ENCODE measurements around the gene HACL1. TPM values are rescaled to one million over a fixed set of nuclear protein-coding genes. Genes with fewer than 3 reads are reported as not detected.
"Not testable (repeated sequence)": the region's sequence is repeated elsewhere in the genome, so short reads cannot be mapped to it uniquely, and the experiment has no call there.

Gene HACL1
- total RNA-seq, 1 donor from 2014 or later, result 24.4 TPM

GRCh38 chr3:15612001-15612400 lies 10.6 kb upstream of the HACL1 start:
- no peak for DNase-seq (ENCODE audit: low spot score, unreplicated experiment)
- no peak for TF ChIP-seq CTCF (IDR thresholded peaks at IDR 0.05; ENCODE audit: unreplicated experiment)
- no peaks in the 10 kb centered on the region for H3K27me3 Mint-ChIP-seq
- peaks cover under 1% of the 10 kb centered on the region for H3K9me3 Mint-ChIP-seq (ENCODE audit: low read depth)
- peaks cover 21% of the 10 kb centered on the region for H3K4me1 Mint-ChIP-seq (ENCODE audit: low read depth)
- H3K4me3 Mint-ChIP-seq (ENCODE audit: low read depth), result no peak overlapping the region
- H3K36me3 Mint-ChIP-seq (ENCODE audit: insufficient read depth), result peaks cover 4% of the 10 kb centered on the region
- peak overlapping the region; percentile 26 for H3K27ac Mint-ChIP-seq

GRCh38 chr3:15611018-15611417 lies 9.6 kb upstream of the HACL1 start:
- peaks cover 31% of the 10 kb centered on the region for H3K4me1 Mint-ChIP-seq (ENCODE audit: low read depth)
- TF ChIP-seq CTCF (IDR thresholded peaks at IDR 0.05; ENCODE audit: unreplicated experiment), result no peak
- peaks cover 4% of the 10 kb centered on the region for H3K36me3 Mint-ChIP-seq (ENCODE audit: insufficient read depth)
- H3K27me3 Mint-ChIP-seq, result no peaks in the 10 kb centered on the region
- H3K9me3 Mint-ChIP-seq (ENCODE audit: low read depth), result no peaks in the 10 kb centered on the region
- DNase-seq (ENCODE audit: low spot score, unreplicated experiment), result no peak
- H3K27ac Mint-ChIP-seq, result no peak overlapping the region
- no peak overlapping the region for H3K4me3 Mint-ChIP-seq (ENCODE audit: low read depth)

GRCh38 chr3:15610082-15610759 lies 8.9 kb upstream of the HACL1 start:
- H3K4me3 Mint-ChIP-seq (ENCODE audit: low read depth), result no peak overlapping the region
- peaks cover 34% of the 10 kb centered on the region for H3K4me1 Mint-ChIP-seq (ENCODE audit: low read depth)
- DNase-seq (ENCODE audit: low spot score, unreplicated experiment), result no peak
- no peak overlapping the region for H3K27ac Mint-ChIP-seq
- no peak for TF ChIP-seq CTCF (IDR thresholded peaks at IDR 0.05; ENCODE audit: unreplicated experiment)
- H3K27me3 Mint-ChIP-seq, result no peaks in the 10 kb centered on the region
- H3K36me3 Mint-ChIP-seq (ENCODE audit: insufficient read depth), result peaks cover 5% of the 10 kb centered on the region
- no peaks in the 10 kb centered on the region for H3K9me3 Mint-ChIP-seq (ENCODE audit: low read depth)

GRCh38 chr3:15606434-15606891 lies 5.1 kb upstream of the HACL1 start:
- Mint-ChIP-seq H3K27ac (peak overlapping the region; percentile 95), H3K4me3 (ENCODE audit: low read depth) (peak overlapping the region; percentile 40), H3K4me1 (ENCODE audit: low read depth) (peaks cover 39% of the 10 kb centered on the region), H3K9me3 (ENCODE audit: low read depth) (peaks cover 7% of the 10 kb centered on the region), H3K27me3 (no peaks in the 10 kb centered on the region), H3K36me3 (ENCODE audit: insufficient read depth) (peaks cover 17% of the 10 kb centered on the region)
- TF ChIP-seq CTCF (IDR thresholded peaks at IDR 0.05; ENCODE audit: unreplicated experiment), result no peak
- DNase-seq (ENCODE audit: low spot score, unreplicated experiment), result no peak

GRCh38 chr3:15604584-15604983 lies 3.2 kb upstream of the HACL1 start:
- not testable (repeated sequence) for DNase-seq (ENCODE audit: low spot score, unreplicated experiment); H3K9me3 Mint-ChIP-seq (ENCODE audit: low read depth); H3K27me3 Mint-ChIP-seq
- Mint-ChIP-seq H3K27ac (peak overlapping the region; percentile 81), H3K4me3 (ENCODE audit: low read depth) (peak overlapping the region; percentile 20), H3K4me1 (ENCODE audit: low read depth) (peaks cover 44% of the 10 kb centered on the region), H3K36me3 (ENCODE audit: insufficient read depth) (peaks cover 18% of the 10 kb centered on the region)

- not testable (repeated sequence) for DNase-seq (ENCODE audit: low spot score, unreplicated experiment); H3K27me3 Mint-ChIP-seq; H3K9me3 Mint-ChIP-seq (ENCODE audit: low read depth)
- peak overlapping the region; percentile 98 for H3K27ac Mint-ChIP-seq
- peaks cover 27% of the 10 kb centered on the region for H3K36me3 Mint-ChIP-seq (ENCODE audit: insufficient read depth)
- H3K4me1 Mint-ChIP-seq (ENCODE audit: low read depth), result peaks cover 38% of the 10 kb centered on the region
- H3K4me3 Mint-ChIP-seq (ENCODE audit: low read depth), result peak overlapping the region; percentile 99
Observed at GRCh38 chr3:15602816-15603215, 1.4 kb upstream of the HACL1 start.

All from progenitor cell of endocrine pancreas (in vitro differentiated cells).